SK-N-MC (cell line): ENCODE data around the gene PLA2G4D.

Source experiments
- DNase-seq: peaks from one replicate; pipeline ENCODE4 v3.0.0-alpha.2; 2011; ENCODE audit warnings: low read depth, low spot score
- H3K27ac ChIP-seq: fragments of 200-600 bp; sonication (generic); 2 replicates; pipeline ENCODE4 v1.5.1; 2016; ENCODE audit warnings: mixed run types
- H3K36me3 ChIP-seq: fragments of 200-600 bp; sonication (generic); 2 replicates; pipeline ENCODE4 v1.6.1; 2017; ENCODE audit warnings: antibody characterized with exemption, low read length, mixed read lengths; ENCODE audit not compliant: insufficient read depth
- H3K4me3 ChIP-seq: fragments of 200-600 bp; sonication (generic); 2 replicates; pipeline ENCODE4 v1.5.1; 2016
- H3K9ac ChIP-seq: fragments of 200-600 bp; sonication (generic); 2 replicates; pipeline ENCODE4 v1.8.0; 2017; ENCODE audit warnings: mixed run types, mixed read lengths; ENCODE audit not compliant: insufficient read length
- H3K9me3 ChIP-seq: fragments of 200-600 bp; sonication (generic); 2 replicates; pipeline ENCODE4 v1.6.1; 2017; ENCODE audit warnings: low read depth, mild to moderate bottlenecking, antibody characterized with exemption, low read length, moderate library complexity, mixed read lengths
- EZH2 ChIP-seq: fragments of 200-600 bp; sonication (generic); IDR thresholded peaks from one replicate; pipeline ENCODE4 v1.6.1; 2017; ENCODE audit warnings: antibody characterized with exemption
- FOXP2 ChIP-seq: optimal IDR thresholded peaks from 2 replicates; pipeline ENCODE3; 2011; ENCODE audit warnings: mild to moderate bottlenecking, moderate library complexity; ENCODE audit not compliant: insufficient read depth; ENCODE audit errors: extremely low read length, control extremely low read depth
- POLR2AphosphoS5 ChIP-seq: IDR thresholded peaks from 2 replicates; pipeline ENCODE4 v1.6.1; 2012; ENCODE audit warnings: mild to moderate bottlenecking, low read depth, low read length, borderline replicate concordance

Gene PLA2G4D

GRCh38 chr15:42077689-42078088 is 16.7 kb downstream of the PLA2G4D start:
- Histone ChIP-seq H3K9ac (no peak overlapping the region), H3K36me3 (no peaks in the 10 kb centered on the region), H3K27ac (no peak overlapping the region), H3K4me3 (no peak overlapping the region), H3K9me3 (no peaks in the 10 kb centered on the region)
- no peak for TF ChIP-seq POLR2AphosphoS5
- no peak for TF ChIP-seq EZH2
- no peak for TF ChIP-seq FOXP2
- DNase-seq = no peak

DNA sequence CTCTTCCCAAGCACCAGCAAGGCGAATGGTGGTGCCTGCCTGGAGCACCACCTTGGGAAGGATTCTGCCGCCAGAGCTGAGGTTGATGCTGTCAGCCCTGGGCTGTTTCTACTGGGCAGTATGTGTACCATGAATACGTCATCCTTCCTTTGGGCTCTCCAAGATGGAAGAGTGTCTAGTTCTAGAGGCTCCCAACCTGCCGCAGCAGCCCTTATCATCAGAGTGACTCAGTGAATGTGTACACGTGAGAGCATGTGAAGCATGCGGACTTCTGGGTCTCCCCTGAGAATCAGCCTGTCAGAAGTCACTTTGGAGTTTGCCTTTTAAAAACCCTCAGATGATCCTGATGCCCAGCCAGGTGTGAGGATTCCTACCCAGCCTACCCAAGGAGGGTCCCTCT is 20.9 kb downstream of the PLA2G4D start:
- Histone ChIP-seq H3K9ac (no peak overlapping the region), H3K27ac (no peak overlapping the region), H3K4me3 (no peak overlapping the region), H3K9me3 (no peaks in the 10 kb centered on the region), H3K36me3 (no peaks in the 10 kb centered on the region)
- no peak for DNase-seq
- TF ChIP-seq EZH2 (no peak), POLR2AphosphoS5 (no peak), FOXP2 (no peak)

DNA sequence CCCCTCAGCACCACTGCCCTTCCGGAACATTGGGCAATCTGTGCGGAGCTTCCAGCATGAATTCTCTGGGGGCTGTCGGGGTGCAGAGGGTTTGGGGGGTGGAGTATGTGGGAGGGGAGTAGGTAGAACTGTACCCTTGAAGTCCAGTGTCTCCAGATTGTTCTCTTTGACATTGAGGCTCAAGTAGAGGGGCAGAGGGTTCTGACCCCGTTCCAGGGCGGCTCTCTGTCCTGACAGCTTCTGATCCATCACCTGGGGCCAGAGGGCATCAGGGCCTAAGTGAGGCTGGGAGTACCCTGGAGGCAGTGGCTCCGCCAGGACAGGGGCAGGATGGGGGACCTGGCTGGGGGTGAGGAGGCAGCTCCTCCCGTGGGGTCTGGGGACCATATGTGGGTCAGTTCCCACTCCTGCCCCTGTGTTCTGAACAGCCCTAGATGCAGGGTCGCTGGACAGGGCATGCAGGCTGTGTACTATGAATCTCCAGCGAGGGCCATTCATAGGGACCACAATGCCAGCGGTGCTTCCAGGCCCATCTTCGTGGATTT is 22.1 kb downstream of the PLA2G4D start:
- Histone ChIP-seq H3K27ac (no peak overlapping the region), H3K4me3 (no peak overlapping the region), H3K36me3 (no peaks in the 10 kb centered on the region), H3K9ac (no peak overlapping the region), H3K9me3 (no peaks in the 10 kb centered on the region)
- no peak for DNase-seq
- no peak for TF ChIP-seq POLR2AphosphoS5
- no peak for TF ChIP-seq FOXP2

DNA sequence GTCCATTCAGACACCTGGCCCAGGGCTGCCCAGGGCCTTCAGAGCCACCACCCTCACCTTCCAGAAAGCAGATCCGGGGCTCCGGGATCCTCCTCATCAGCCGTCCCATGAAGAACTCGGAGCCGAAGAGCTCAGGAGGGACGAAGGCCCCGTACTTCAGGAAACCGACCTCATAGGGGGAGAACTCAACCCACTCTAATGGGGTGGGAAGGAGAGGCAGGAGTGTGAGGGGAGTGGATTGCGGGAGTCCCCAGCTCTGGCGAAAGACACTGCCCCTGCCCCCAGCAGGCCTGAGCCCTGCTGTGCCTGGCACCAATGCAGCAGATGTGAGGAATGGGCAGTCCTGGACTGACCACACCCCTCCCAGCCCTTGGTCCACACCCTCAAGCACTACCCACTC is 22.6 kb downstream of the PLA2G4D start:
- TF ChIP-seq FOXP2 (no peak), EZH2 (no peak), POLR2AphosphoS5 (no peak)
- DNase-seq = no peak
- H3K4me3 ChIP-seq = no peak overlapping the region
- H3K9ac ChIP-seq = no peak overlapping the region
- H3K9me3 ChIP-seq = no peaks in the 10 kb centered on the region
- no peaks in the 10 kb centered on the region for H3K36me3 ChIP-seq
- H3K27ac ChIP-seq = no peak overlapping the region

DNA sequence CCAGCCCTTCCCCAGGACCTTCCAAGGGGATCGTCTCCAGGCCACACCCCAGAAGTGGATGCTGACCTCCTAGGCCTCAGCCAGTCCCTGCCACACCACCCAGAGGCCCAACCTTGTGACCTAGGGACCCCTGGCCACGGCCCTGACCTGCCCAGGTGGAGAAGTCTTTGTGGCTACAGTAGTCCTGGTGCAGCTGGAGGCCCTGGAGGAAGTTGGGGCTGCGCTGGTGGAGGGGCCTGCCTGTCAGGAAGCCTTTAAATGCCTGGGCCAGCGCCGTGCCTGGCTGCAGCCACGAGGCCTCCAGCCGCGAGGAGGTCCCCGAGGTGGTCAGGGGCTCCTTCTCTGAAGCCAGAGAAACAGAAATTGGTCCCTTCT is 23.4 kb downstream of the PLA2G4D start:
- no peak overlapping the region for H3K27ac ChIP-seq
- no peaks in the 10 kb centered on the region for H3K9me3 ChIP-seq
- H3K36me3 ChIP-seq = no peaks in the 10 kb centered on the region
- no peak overlapping the region for H3K4me3 ChIP-seq
- no peak overlapping the region for H3K9ac ChIP-seq
- DNase-seq = no peak
- no peak for TF ChIP-seq EZH2
- TF ChIP-seq POLR2AphosphoS5 = no peak
- no peak for TF ChIP-seq FOXP2

- DNase-seq = no peak
- H3K9ac ChIP-seq = no peak overlapping the region
- no peak for TF ChIP-seq POLR2AphosphoS5
- no peak for TF ChIP-seq EZH2
- no peak for TF ChIP-seq FOXP2
- no peaks in the 10 kb centered on the region for H3K36me3 ChIP-seq
- H3K27ac ChIP-seq = no peak overlapping the region
- H3K9me3 ChIP-seq = no peaks in the 10 kb centered on the region
- no peak overlapping the region for H3K4me3 ChIP-seq
Measured at GRCh38 chr15:42070279-42070975, 23.9 kb downstream of the PLA2G4D start.

DNA sequence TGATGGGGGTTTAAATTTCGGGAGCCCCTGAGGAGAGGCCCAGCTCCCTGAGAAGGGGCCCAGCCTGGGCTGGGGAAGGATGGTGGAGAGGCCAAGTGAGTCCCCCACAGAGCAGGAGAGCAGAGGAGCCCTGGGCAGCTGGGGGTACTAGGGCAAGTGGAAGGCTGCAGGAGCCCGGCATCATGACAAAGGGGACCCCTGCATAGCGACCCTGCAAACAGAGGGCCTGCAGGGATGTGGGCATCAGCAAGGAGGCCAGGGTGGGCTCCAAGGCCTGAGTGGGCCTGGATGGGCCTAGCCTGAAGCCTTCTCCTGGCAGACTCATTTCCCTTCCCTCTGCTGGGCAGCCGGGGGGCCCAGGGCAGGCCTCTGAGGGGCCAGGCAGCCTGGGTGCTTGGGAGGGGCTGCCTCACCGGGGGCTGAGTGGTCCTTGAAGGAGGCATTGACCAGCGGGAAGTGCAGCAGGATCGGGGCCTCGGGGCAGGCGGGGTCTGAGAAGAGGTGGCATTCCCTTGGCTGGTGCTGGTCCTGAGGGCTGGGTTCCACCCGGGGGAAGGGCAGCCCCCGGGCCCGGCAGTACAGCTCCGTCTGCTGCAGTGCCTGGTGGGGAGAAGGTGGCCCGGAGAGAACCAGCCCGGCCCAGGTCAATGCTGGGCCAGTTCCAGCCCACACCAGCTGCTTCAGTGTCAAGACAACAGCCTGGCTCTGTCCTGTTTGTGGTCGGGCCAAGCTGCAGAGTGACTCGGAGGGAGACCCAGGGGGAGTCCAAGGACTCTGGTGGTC is 24.7 kb downstream of the PLA2G4D start:
- Histone ChIP-seq H3K4me3 (no peak overlapping the region), H3K27ac (no peak overlapping the region), H3K9ac (no peak overlapping the region), H3K36me3 (no peaks in the 10 kb centered on the region), H3K9me3 (no peaks in the 10 kb centered on the region)
- TF ChIP-seq FOXP2 (no peak), POLR2AphosphoS5 (no peak), EZH2 (no peak)
- no peak for DNase-seq

DNA sequence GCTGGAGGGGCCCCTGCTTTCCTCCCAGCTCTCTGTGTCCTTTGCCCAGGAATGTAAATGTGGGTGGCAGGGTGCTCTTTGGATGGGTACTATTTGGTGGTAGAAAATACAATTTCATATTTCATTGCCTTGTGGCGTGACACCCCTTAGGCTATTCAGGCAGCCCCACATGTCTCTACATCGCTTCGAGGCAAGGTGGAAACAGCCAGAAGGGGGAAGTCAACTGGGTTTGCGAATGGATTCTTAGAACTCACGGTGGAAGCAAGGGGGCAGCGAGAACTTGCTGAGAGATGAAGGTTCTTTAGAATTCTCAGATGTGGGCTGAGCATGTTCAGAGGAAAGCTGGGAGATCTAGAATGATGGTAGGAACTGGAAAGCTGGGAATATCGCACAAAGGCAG is 25.3 kb downstream of the PLA2G4D start:
- Histone ChIP-seq H3K27ac (no peak overlapping the region), H3K9me3 (no peaks in the 10 kb centered on the region), H3K9ac (no peak overlapping the region), H3K4me3 (no peak overlapping the region), H3K36me3 (no peaks in the 10 kb centered on the region)
- TF ChIP-seq POLR2AphosphoS5 (no peak), FOXP2 (no peak), EZH2 (no peak)
- no peak for DNase-seq
